Dermis blood vessel endothelial cell (primary cell): ENCODE measurements around the gene ARFGEF3. TPM values are rescaled to one million over a fixed set of nuclear protein-coding genes. Genes with fewer than 3 reads are reported as not detected.

Source experiments
- DNase-seq: peaks from one replicate; pipeline ENCODE4 v3.0.0; 2010
- total RNA-seq: library from RNA; depleted of rRNA; stranded (reverse); fragments of >200 nt; gene quantifications from 2 replicates; pipeline ENCODE4 v1.2.3, GENCODE V29; 2014

Gene ARFGEF3
- total RNA-seq, 1 donor from 2014 or later: 2.0 TPM

DNA sequence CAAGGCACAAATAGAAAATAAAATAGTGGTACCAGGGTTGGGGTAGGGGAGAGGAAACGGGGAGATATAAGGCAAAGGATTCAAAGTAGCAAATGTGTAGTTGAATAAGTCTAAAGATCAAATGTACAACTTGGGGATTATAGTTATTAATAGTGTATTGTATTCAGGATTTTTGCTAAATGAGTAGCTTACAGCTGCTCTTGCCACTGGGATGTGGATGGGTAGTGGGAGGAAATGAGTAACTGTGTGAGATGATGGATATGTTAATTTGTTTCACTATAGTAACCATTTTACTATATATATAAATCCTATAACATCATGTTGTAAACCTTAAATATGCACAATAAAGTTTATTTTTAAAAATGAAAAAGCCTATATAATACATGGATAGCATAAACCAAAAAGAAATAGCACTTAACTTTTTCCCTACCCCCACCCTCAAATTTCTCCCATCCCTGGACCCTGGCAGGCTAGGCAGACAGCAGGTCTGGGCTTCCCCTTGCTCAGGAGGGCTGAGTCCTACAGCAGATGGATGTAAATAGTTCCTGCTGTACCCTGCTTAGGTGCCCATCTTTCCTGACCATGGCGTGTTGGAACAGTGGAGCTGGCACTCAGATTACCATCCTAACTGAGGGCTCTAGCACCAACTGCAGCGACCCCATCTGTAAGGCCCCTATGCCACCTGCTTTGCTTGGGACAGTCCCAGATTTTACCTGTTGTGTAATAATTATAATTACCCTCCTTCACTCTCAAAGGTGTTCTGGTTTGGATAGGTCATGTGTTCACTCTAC is 85.1 kb downstream of the ARFGEF3 start:
- DNase-seq: peak; percentile 30

DNA sequence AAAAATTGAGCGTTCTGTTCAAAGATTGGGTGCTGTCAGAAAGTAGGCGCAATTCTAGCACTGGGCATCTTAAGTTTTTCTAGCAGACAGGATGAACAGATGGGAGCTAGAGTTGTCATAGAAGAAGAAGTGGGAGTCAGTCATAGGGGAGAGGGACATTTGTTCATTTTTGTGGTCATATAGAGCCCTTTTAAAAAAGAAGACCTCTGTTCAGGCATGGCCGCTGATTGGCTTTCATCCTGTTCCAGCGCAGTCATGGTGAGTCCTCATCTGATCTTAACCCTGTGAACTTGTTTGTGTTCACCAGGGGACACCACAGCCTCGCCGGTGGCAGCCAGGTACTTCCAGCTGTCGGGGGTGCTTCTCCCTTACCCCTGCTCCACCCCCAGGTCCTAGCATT is 86.3 kb downstream of the ARFGEF3 start:
- DNase-seq: no peak

DNA sequence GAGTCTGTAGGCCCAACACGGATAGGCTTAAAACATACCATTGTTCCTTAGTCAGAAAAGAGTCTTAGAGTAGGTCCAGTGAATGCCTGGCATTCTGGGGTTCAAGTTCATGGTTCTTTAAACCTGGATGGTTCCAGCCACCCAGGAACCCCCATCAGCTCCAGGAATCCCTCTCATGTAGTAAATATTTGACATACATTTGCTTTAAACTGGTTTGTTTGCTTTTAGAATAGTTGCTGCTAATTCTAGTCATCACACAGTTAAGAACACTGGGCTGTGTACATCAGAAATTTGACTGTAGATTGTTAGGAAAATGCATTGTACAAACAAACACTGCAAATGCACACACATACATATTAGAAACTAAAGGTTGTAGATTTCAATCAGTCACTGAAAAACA is 87.1 kb downstream of the ARFGEF3 start:
- no peak for DNase-seq

DNA sequence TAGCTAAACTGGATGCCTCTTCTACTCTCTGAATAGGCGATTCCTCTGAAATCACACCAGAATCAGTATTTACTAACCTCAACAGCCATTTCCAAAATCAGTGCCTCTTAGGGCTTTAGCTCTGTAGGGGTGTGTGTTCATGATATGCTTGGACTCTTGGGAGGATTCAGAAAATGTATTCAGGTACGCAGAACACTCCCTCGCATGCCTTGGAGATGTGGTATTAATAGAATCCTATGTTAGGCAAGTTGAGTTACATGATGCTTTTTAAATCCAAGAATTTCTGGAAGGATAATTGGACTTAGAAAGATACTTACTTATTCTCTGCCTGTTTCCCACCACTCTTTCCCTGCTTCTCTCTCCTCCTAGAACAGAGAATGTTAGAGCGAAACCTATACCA is 88.3 kb downstream of the ARFGEF3 start:
- DNase-seq: no peak

DNA sequence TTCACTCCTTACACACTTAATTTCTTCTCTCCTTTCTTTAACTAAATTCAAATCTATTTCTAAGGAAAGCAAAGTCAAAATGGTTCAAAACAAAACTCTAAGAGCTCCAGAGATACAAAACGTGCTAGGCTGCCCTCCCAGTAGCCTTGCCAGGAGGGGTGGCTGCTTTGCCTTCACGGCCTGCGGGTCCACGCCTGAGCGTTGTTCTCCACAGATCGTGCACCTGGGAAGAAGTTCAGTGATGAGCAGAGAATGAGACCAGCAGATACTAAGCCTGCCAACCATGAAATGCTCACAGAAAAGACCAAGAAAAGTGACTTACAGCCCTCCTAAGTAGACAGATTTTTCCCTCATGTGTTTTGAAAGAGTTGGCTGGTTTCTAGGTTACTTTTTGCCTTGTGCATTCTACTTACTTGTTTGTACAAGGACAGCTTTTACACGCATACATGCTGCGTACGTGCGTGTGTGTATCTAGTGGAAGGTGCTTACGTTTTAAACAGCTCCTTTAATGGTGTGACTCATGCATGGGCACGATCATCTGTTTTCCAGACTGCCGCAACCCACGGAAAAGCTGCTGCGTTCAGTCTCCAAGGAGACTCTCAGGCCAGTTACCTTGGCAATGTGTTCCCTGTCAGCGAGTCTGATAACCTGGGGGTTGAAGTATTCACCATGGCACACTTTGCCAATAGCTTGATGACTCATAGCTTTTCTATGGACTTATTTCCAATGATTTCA is 88.9 kb downstream of the ARFGEF3 start:
- DNase-seq: peak; percentile 80

DNA sequence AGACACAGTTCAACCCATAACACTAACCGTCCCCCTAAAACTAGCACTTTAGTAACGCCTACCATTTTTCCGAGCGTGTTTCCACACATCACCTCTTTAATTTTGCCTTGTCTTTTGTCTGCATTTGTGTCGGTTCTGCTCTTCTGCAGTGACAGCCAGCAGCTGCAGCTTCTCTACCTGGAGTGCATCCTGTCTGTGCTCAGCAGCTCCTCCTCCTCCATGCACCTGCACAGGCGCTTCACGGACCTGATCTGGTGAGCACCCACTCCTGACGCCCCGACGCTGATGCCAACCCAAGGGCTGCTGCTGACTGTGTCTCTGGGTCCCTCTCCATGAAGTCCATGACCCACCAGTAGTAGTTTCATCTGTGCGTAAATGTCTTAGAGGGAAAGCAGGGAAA is 92.0 kb downstream of the ARFGEF3 start:
- no peak for DNase-seq

DNA sequence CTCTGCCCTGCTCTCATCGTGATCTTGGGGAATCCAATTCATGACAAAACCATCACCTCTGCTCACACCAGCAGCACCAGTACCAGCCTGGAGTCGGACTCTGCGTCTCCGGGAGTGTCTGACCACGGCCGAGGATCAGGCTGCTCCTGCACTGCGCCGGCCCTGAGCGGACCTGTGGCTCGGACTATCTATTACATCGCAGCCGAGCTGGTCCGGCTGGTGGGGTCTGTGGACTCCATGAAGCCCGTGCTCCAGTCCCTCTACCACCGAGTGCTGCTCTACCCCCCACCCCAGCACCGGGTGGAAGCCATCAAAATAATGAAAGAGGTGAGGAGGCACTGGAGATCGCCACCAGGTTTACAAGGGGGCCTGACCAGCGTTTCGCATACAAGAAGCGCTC is 93.7 kb downstream of the ARFGEF3 start:
- DNase-seq: no peak

DNA sequence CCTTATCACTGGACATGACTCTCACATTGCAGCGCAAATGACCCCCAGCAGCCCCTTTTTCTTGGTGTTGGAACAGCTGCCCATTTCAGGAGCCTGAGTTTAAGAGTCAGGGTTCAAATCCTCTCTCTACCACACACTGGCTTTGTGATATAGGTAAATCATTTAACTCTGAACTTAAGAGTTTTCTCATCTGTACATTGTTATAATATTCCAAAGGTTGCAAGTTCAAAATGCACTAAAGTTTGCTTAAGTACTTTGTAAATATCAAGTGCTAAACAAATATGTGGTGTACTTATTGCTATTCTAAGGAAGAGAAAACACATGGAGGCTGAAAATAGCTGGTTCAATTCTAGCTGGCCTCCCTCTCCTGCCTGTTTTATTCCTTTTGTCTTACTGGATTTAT is 95.9 kb downstream of the ARFGEF3 start:
- DNase-seq: no peak

DNA sequence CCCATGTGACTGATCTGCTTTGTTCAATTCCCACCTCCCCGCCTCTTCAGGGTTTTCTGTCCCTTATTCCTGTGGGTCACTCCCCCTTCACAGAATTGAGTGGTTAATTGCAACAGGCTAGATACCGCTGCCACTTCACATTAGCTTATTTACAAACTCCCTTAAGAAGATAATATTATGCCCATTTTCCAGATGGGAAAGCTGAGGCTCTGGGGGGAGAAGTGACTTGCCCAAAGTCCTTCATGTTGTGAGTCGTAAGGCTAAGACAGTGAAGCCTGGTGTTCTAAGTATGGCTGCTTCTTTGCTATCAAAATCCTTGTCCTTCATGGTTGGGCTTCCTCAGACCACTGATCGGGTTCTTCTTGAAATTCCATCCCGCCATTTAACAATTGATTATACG is 96.5 kb downstream of the ARFGEF3 start:
- DNase-seq: no peak

DNA sequence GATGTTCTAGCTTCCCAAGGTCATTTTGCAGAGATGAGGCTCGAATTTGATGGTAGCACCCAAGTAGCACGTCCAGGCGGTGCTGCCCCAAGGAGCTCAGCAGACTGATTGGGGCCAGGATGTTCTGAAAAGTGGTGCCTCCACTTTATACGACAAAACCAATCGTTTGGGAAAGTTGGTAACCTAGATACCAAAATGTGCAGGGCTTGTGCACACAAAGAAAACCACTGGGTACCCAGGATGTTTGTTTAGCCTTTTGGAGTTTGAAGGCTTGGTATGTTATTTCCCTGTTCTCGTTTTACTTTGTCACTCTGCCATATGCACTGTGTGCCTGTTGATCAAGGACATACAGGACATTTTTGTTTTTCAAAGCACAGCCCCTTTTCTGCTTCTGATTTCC is 97.3 kb downstream of the ARFGEF3 start:
- no peak for DNase-seq

DNA sequence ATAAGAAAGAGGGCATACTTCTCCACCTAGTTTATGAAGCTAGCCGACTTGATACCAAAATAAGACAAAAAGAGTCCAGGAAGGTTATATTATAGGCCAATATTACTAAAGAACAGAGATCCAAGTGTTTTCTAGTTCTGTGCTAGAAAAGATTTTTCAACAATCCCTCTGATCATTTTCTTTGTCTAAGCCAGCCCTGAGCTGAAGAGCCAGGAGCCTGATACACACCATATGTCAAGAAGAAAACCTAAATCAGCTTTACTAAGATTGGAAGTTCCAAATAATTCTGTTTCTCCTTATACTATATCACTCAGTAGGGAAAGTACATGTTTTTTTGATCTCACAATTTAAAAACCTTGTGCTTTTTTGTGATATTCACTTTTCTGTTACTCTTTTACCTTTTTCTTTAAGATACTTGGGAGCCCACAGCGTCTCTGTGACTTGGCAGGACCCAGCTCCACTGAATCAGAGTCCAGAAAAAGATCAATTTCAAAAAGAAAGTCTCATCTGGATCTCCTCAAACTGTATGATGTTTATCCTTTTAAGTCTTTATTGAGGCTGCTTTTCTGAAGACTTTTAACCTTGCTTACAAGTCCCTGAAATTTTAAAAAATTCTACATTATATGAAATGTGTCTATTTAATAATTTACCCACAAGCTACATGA is 99.5 kb downstream of the ARFGEF3 start:
- DNase-seq: no peak

DNA sequence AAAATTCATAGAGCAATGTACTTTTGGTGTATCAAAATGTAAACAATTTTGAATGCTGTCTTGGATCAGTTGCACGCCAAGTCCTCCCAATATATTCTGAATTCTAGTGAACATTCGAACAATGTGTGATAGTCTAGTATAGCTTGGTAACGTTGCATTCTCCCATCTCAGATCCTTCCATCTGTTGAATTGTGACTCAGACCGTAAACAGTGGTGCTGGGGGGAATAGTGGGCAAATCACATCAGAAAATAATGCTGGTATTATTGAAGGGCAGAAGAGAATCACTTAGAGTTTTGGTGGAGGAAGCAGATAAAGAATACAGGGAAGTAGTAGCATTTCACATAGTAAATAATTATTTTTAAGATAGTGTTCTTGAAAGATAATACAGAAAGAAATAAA is 102.2 kb downstream of the ARFGEF3 start:
- DNase-seq: no peak

DNA sequence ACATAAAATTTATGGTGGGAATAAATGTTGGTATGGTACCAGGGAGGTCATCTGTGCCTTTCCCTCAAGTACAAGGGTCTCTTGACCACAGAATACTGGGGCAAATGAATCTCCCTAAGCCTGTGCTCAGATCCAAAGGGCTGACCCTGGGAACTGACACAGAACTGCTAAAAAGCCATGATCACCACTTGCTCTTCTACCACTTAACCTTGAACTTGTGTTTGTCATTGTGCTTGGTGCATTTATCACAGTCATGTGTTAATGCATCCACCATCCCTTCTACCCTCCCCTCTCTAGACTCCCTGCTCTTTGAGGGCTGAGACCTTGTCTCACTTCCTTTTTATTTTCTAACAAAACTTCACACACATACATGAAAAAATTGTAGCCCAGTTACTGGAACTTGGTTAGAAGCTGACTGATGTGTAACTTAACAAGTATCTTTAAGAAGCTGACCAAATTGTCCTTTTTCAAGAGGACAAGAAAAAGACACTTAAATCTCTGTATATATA is 102.7 kb downstream of the ARFGEF3 start:
- no peak for DNase-seq

DNA sequence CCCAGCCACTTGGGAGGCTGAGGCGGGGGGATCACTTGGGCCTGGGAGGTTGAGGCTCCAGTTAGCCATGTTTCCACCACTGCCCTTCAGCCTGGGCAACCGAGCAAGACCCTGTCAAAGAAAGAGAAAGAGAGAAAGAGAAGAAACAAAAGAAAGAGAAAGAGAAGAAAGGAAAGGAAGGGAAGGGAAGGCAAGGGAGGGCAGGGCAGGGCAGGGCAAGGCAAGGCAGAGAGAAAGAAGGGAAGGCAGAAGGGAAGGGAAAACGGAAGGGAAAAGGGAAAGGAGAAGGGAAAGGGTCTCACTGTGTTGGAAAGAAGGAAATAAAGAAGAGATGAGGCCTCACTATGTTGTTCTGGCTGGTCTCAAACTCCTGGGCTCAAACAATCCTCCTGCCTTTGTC is 104.4 kb downstream of the ARFGEF3 start:
- no peak for DNase-seq

DNA sequence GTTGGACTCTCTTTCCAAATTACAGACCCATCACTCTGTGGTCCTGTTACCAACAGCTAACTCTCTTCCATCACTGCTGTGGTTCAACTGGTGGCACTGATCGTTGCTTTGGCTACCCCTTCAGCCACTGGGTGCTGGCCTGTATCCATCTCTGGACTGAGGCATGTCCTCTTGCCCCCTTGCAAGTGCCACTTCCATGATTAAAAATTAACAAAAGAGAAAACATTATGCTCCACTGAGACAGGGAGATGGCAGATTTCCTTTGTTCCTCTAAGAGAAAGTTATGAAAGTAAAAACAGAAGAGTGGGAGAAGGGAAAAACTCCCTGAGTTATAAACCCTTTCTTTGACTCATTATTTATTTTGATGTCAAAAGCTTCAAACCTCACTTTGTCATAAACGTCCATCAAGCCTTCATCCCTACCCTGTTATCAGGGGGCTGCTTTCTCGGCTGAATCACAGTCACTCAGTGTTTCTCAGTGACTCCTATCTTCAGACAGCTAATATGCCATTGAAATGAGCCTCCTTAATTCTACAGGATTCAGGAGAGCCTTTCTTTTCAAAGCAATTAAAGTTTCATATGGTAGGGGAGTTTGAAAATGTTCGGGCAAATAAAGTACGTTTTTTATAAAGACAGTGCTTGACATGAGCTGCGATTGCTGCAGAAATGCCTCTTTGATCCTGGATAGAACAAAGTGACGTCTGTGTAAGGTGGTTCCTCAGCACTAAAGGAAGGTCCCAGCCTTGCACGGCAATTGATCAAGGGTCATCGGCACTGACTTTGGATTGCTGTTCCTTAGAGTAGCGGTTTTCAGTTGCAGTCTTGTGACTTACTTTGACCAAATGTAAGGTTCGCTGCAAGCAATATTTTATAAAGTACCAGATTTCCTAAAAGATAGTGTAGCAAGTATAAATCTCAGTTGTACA is 106.5 kb downstream of the ARFGEF3 start:
- no peak for DNase-seq

DNA sequence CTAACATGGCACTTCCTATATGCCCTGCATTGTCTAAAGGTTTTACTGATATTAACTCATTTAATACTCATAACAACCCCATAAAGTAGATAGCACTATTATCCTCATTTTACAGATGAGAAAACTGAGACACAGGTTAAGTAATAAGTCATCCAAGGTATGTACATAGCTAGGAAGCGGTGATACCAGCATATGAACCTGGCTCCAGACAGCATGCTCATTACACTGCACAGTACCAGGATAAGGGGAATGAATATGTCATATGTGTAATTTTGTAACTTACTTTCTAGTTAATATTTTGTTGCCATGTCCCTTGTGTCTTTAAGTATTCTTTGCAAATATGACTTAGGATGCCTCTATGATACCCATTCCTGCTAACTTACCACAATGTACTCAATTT is 109.7 kb downstream of the ARFGEF3 start:
- no peak for DNase-seq

DNA sequence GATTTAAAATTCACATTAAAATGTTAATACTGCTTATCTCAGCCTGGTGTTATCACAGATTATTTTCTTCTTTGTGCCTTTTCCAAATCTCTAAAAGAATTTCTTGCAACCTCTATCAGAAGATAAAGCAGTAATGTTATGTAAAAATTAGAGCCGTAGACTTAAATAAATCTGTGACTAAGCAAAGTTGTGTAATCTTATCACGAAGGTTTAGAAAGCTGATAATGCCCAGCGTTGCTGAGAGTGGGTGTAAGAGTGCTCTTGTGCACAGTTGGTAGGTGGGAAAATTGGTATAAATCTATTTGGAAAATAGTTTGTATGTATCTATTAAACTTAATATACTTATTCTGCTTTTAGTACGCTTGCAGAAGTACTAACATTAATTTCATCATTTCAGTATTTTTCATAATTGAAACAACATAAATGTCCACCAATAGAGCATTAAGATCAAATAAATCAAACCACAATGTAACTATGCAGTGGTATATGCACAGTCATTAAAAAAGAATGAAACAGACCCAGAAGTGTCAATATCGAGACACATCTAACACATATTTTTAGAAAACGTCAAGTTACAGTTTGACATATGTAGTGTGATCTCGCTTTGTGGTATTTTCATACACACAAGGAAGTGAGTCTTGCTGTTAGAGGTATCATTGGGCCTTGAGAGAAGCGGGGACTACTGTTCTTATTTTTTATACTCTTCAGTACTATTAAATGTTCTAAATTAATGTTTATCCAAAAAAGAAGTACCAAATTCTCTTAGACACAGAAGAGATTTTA is 111.0 kb downstream of the ARFGEF3 start:
- DNase-seq: no peak

DNA sequence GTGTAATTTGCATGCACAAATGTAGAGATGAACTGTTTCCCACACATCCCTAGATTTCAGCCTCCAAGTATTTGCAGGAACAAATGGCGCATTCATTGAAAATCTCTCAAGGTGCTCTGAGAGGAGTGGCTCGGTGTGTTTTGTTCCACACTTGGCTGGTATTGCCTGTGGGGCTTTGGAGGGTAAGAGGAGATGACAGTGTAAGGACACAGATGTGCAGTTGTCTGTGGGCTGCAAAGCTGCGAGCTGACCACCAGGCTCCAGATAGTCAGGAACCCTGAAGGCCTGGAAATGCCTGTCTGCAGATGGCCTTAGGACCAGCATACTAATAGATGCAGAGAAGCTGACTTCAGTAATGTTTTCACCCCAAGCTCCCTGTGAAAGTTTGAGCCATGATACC is 114.2 kb downstream of the ARFGEF3 start:
- DNase-seq: no peak

DNA sequence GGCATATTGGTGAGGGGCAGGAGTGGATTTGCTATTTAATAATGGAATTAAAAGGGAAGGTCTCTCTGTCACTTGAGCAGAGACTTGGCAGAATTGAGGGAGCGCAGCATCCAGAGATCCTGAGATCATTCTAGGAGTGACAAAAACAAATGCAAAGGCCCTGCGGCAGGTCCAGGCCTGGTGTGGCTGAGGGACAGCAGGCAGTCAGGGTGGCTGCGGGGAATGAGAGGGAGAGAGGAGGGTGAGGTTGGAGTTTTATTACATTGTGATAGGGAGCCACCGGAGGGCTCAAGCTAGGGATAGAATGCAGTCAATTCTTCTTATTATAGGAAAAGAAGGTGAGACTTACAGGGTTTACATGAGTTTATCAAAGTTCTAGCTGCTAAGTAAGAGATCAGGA is 116.1 kb downstream of the ARFGEF3 start:
- DNase-seq: no peak

DNA sequence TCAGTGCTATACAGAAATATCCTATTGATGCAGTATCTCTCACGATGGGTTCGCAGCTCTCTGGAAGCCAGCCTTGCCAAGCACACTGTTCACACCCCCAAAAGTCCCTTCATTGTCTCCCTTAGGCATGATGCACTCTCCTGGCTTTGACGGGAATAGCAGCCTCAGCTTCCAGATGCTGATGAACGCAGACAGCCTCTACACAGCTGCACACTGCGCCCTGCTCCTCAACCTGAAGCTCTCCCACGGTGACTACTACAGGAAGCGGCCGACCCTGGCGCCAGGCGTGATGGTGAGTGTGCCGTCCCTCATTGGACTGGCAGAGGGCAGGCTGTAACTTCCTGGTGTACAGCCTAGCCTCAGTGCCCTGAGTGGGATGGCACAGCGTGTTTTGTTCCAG is 116.6 kb downstream of the ARFGEF3 start:
- DNase-seq: peak; percentile 47

DNA sequence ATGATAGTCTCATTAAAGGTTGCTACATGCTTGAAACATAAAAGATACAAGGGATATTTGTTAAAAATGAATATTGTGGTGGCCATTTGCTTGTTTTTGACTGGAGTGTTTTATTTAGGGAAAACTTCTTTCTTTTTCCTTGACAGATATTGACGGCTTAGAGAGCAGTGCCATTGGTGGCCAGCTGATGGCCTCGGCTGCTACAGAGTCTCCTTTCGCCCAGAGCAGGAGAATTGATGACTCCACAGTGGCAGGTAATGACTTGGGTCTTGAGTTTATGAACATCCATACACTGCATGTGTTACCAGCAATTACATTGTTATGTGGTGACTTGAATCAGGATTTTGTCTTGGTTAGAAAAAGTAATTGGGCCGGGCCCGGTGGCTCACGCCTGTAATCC is 124.1 kb downstream of the ARFGEF3 start:
- peak; percentile 7 for DNase-seq

DNA sequence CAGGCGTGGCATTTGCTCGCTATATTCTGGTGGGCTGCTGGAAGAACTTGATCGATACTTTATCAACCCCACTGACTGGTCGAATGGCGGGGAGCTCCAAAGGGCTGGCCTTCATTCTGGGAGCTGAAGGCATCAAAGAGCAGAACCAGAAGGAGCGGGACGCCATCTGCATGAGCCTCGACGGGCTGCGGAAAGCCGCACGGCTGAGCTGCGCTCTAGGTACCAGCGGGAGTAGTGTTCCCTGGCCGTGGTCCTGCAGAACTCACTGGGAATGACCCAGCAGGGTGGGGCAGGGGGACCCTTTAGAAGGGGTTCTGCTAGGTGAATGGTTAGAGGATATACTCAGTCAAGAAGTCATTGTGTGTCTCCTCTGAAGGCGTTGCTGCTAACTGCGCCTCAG is 125.0 kb downstream of the ARFGEF3 start:
- no peak for DNase-seq
